Ascending aorta (tissue), 2 donors: Measurements from ENCODE around the gene ANKRD6. TPM values are rescaled to one million over a fixed set of nuclear protein-coding genes. Genes with fewer than 3 reads are reported as not detected.

Experiments used
- DNase-seq, 2 donors: peaks; one replicate each; pipeline ENCODE4 v3.0.0-alpha.2; 2019; ENCODE audit warnings: low spot score in 2 of 2
- H3K27ac ChIP-seq, 2 donors: fragments of 200-600 bp; sonication (generic); one replicate each; pipeline ENCODE4 v1.5.1; 2016 to 2017; ENCODE audit warnings: mild to moderate bottlenecking in 1 of 2
- H3K27me3 ChIP-seq: fragments of 200-600 bp; sonication (generic); one replicate; pipeline ENCODE4 v1.5.1; 2017
- H3K36me3 ChIP-seq, 2 donors: fragments of 200-600 bp; sonication (generic); one replicate each; pipeline ENCODE4 v1.5.1; 2016
- H3K4me1 ChIP-seq, 2 donors: fragments of 200-600 bp; sonication (generic); one replicate each; pipeline ENCODE4 v1.5.1; 2016 to 2017; ENCODE audit warnings: mild to moderate bottlenecking in 1 of 2
- H3K4me3 ChIP-seq, 2 donors: fragments of 200-600 bp; sonication (generic); one replicate each; pipeline ENCODE4 v1.5.1; 2016 to 2017; ENCODE audit warnings: mild to moderate bottlenecking in 1 of 2
- H3K9me3 ChIP-seq, 2 donors: fragments of 200-600 bp; sonication (generic); one replicate each; pipeline ENCODE4 v1.5.1; 2016
- CTCF ChIP-seq, 3 experiments: fragments of 200-600 bp in 2 of 3; fragments of 450-650 bp in 1 of 3; sonication (generic) in 2 of 3; IDR thresholded peaks; one replicate each; pipeline ENCODE4 v1.5.1; 2016 to 2019; ENCODE audit warnings: antibody characterized with exemption in 3 of 3, mild to moderate bottlenecking in 1 of 3, moderate library complexity in 1 of 3
- intact Hi-C: fragments of 100-400 bp; cut with DNase I; formaldehyde crosslinking; loops from one replicate; pipeline ENCODE4 v1.15.1; 2023
- total RNA-seq: library from RNA; depleted of rRNA; stranded (reverse); fragments of >200 nt; gene quantifications from one replicate; pipeline ENCODE4 v1.1.0, GENCODE V29; 2016

Gene ANKRD6
- total RNA-seq, 1 donor from 2014 or later = 32.2 TPM

GRCh38 chr6:89562093-89562973 lies 129.4 kb downstream of the ANKRD6 start:
- H3K4me3 ChIP-seq = peak overlapping the region; percentile 21 to 60
- no peaks in the 10 kb centered on the region for H3K27me3 ChIP-seq
- no peaks in the 10 kb centered on the region for H3K36me3 ChIP-seq
- DNase-seq = peak in 1 of 2 donors; percentile 65
- intact Hi-C loops = no loop called here
- no peaks in the 10 kb centered on the region for H3K9me3 ChIP-seq
- peaks cover 15 to 41% of the 10 kb centered on the region in 2 donors for H3K4me1 ChIP-seq
- H3K27ac ChIP-seq = peak overlapping the region; percentile 77 to 79
- TF ChIP-seq CTCF (IDR thresholded peaks at IDR 0.05) = no peak

GRCh38 chr6:89563866-89564265 lies 130.9 kb downstream of the ANKRD6 start:
- intact Hi-C loops = loop anchor here (2.0 kb wide), 1 partner anchor 81 kb away; no protein-coding TSS in a partner anchor
- H3K9me3 ChIP-seq = no peaks in the 10 kb centered on the region
- no peak for TF ChIP-seq CTCF (IDR thresholded peaks at IDR 0.05)
- no peak for DNase-seq
- no peaks in the 10 kb centered on the region for H3K36me3 ChIP-seq
- peak overlapping the region in 1 of 2 donors; percentile 60 for H3K4me3 ChIP-seq
- H3K4me1 ChIP-seq = peaks cover 15 to 49% of the 10 kb centered on the region in 2 donors
- H3K27ac ChIP-seq = peak overlapping the region; percentile 77 to 79
- no peaks in the 10 kb centered on the region for H3K27me3 ChIP-seq

- H3K4me1 ChIP-seq = peaks cover 15 to 49% of the 10 kb centered on the region in 2 donors
- TF ChIP-seq CTCF (IDR thresholded peaks at IDR 0.05) = no peak
- intact Hi-C loops = loop anchor here (2.0 kb wide), 1 partner anchor 82 kb away; no protein-coding TSS in a partner anchor
- no peaks in the 10 kb centered on the region for H3K9me3 ChIP-seq
- peak overlapping the region; percentile 77 to 79 for H3K27ac ChIP-seq
- peak overlapping the region; percentile 1 to 36 for H3K4me3 ChIP-seq
- H3K27me3 ChIP-seq = no peaks in the 10 kb centered on the region
- no peaks in the 10 kb centered on the region for H3K36me3 ChIP-seq
- DNase-seq = no peak
These were observed 131.9 kb downstream of the ANKRD6 start for GRCh38 chr6:89564752-89565427.

- no peak for DNase-seq
- Histone ChIP-seq H3K27ac (peak overlapping the region; percentile 77 to 79), H3K4me1 (peaks cover 15 to 44% of the 10 kb centered on the region in 2 donors), H3K4me3 (no peak overlapping the region), H3K9me3 (no peaks in the 10 kb centered on the region), H3K27me3 (no peaks in the 10 kb centered on the region), H3K36me3 (no peaks in the 10 kb centered on the region)
- no peak for TF ChIP-seq CTCF (IDR thresholded peaks at IDR 0.05)
- intact Hi-C loops = no loop called here
These were observed 133.3 kb downstream of the ANKRD6 start for GRCh38 chr6:89566008-89566800.

GRCh38 chr6:89566930-89567629 lies 134.1 kb downstream of the ANKRD6 start:
- H3K27me3 ChIP-seq = no peaks in the 10 kb centered on the region
- no peak for TF ChIP-seq CTCF (IDR thresholded peaks at IDR 0.05)
- no peaks in the 10 kb centered on the region for H3K9me3 ChIP-seq
- intact Hi-C loops = no loop called here
- peaks cover 15 to 36% of the 10 kb centered on the region in 2 donors for H3K4me1 ChIP-seq
- no peak for DNase-seq
- peak overlapping the region in 1 of 2 donors; percentile 2 for H3K4me3 ChIP-seq
- H3K27ac ChIP-seq = peak overlapping the region; percentile 77 to 79
- no peaks in the 10 kb centered on the region for H3K36me3 ChIP-seq
